ENCODE measurements around the gene C1QTNF7. TPM values are rescaled to one million over a fixed set of nuclear protein-coding genes. Genes with fewer than 3 reads are reported as not detected.

C1QTNF7 gene
- total and polyA plus RNA-seq, 10 donors = 0.74 to 22.5 (median 5.2) TPM

DNA sequence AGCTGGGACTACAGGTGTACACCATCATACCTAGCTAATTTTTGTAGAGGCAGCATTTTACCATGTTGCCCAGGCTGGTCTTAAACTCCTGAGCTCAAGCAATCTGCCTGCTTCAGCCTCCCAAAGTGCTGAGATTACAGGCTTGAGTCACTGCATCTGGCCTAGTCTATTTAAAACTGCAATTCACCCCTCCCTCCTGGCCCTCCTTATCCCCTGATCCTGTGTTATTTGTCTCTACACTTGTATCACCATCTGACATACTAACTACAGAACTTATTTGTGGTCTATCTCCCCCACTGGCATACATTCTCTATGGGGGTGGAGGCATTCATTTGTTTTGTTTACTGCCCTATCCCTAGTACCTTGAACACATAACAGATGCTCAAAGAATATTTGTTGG lies 65.6 kb downstream of the C1QTNF7 start:
- intact Hi-C loops (cut with DNase I; ENCODE audit: low total_unique reads) = no loop called here
- Histone ChIP-seq H3K36me3 (no peaks in the 10 kb centered on the region), H3K9me3 (peaks cover 0 to 21% (median 14%) of the 10 kb centered on the region in 8 donors), H3K27ac (no peak overlapping the region), H3K27me3 (replicated peaks in 1 of 7) (no peaks in the 10 kb centered on the region), H3K4me1 (no peaks in the 10 kb centered on the region), H3K4me3 (no peak overlapping the region)
- DNase-seq = no peak
- TF ChIP-seq POLR2AphosphoS5 (IDR thresholded peaks at IDR 0.05) (no peak), POLR2A (IDR thresholded peaks at IDR 0.05) (no peak)
- TF ChIP-seq, protein P1, sequence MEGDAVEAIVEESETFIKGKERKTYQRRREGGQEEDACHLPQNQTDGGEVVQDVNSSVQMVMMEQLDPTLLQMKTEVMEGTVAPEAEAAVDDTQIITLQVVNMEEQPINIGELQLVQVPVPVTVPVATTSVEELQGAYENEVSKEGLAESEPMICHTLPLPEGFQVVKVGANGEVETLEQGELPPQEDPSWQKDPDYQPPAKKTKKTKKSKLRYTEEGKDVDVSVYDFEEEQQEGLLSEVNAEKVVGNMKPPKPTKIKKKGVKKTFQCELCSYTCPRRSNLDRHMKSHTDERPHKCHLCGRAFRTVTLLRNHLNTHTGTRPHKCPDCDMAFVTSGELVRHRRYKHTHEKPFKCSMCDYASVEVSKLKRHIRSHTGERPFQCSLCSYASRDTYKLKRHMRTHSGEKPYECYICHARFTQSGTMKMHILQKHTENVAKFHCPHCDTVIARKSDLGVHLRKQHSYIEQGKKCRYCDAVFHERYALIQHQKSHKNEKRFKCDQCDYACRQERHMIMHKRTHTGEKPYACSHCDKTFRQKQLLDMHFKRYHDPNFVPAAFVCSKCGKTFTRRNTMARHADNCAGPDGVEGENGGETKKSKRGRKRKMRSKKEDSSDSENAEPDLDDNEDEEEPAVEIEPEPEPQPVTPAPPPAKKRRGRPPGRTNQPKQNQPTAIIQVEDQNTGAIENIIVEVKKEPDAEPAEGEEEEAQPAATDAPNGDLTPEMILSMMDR (IDR thresholded peaks at IDR 0.05 in 8 of 11, conservative IDR thresholded peaks at IDR 0.05 in 3 of 11) = no peak

- 59 to 79% (median 73%) methylated on average over 1 of the region's 1 CpG for WGBS, 5 donors
- intact Hi-C loops (cut with DNase I; ENCODE audit: low total_unique reads) = no loop called here
- no peak for DNase-seq
- Histone ChIP-seq H3K4me1 (no peaks in the 10 kb centered on the region), H3K27ac (no peak overlapping the region), H3K27me3 (replicated peaks in 1 of 7) (no peaks in the 10 kb centered on the region), H3K36me3 (no peaks in the 10 kb centered on the region), H3K9me3 (peaks cover 0 to 9% (median 4%) of the 10 kb centered on the region in 8 donors), H3K4me3 (no peak overlapping the region)
- TF ChIP-seq POLR2AphosphoS5 (IDR thresholded peaks at IDR 0.05) = no peak
- TF ChIP-seq, protein P1 (IDR thresholded peaks at IDR 0.05 in 8 of 11, conservative IDR thresholded peaks at IDR 0.05 in 3 of 11) = no peak
- no peak for TF ChIP-seq POLR2A (IDR thresholded peaks at IDR 0.05)
Observed at GRCh38 chr4:15495621-15496020, 67.8 kb downstream of the C1QTNF7 start.

Small RNA genes within 50 kb of the gene (small RNA-seq; reads per million reads assigned to genes)
- 0 reads per million in 4 donors for gene AC007016.1

Other genes with a start within 250 kb of the C1QTNF7 start
- gene CC2D2A, start 41.8 kb downstream of the C1QTNF7 start, total RNA-seq = 10 to 100 TPM in 2 of 7 donors, 1 to 10 TPM in 5; 2.8 to 16.6 (median 8.7) TPM
- gene CC2D2A, start 41.8 kb downstream of the C1QTNF7 start, polyA plus RNA-seq = 1 to 10 TPM; 2.6 to 3.8 (median 3.1) TPM
- 100 to 1,000 TPM in 5 of 7 donors, 10 to 100 TPM in 2; 98.2 to 210 (median 141) TPM for gene FBXL5, start 227.3 kb downstream of the C1QTNF7 start, total RNA-seq
- gene FBXL5, start 227.3 kb downstream of the C1QTNF7 start, polyA plus RNA-seq = 10 to 100 TPM; 33.8 to 54.1 (median 33.9) TPM